HG03460 (cell line): ENCODE measurements around the gene SULT6B1.
A peak's percentile ranks its signal among the peaks of the same experiment; 100 is the strongest.
"Not testable (repeated sequence)": the region's sequence is repeated elsewhere in the genome, so short reads cannot be mapped to it uniquely, and the experiment has no call there.

Experiments
- ATAC-seq: cut with Tn5 transposase; IDR thresholded peaks from one replicate; pipeline ENCODE4 v1.9.1; 2021; ENCODE audit not compliant: unreplicated experiment

SULT6B1 gene

GRCh38 chr2:37188570-37188969 is at the start of gene SULT6B1:
Gene SULT6B1 (minus strand): TSS chr2:37188670. CDS start chr2:37188640, 30 bp downstream.
- no peak for ATAC-seq

GRCh38 chr2:37232131-37232933 is 43.9 kb upstream of the SULT6B1 start:
- peak; percentile 6 for ATAC-seq

- ATAC-seq: peak; percentile 94
Observed at GRCh38 chr2:37231241-37232130, 43.0 kb upstream of the SULT6B1 start, which contains the start of the genes CEBPZ and NDUFAF7. Gene CEBPZ (minus strand): TSS chr2:37231596. CDS start chr2:37231567, 29 bp downstream. Gene NDUFAF7 (plus strand): TSS chr2:37231658. CDS start chr2:37231706, 48 bp downstream.

- no peak for ATAC-seq
Observed at GRCh38 chr2:37230581-37230980, 42.1 kb upstream of the SULT6B1 start.

GRCh38 chr2:37228788-37229187 is 40.3 kb upstream of the SULT6B1 start:
- no peak for ATAC-seq

- ATAC-seq: no peak
Observed at GRCh38 chr2:37226863-37227262, 38.4 kb upstream of the SULT6B1 start.

- not testable (repeated sequence) for ATAC-seq
Observed at GRCh38 chr2:37225129-37225528, 36.7 kb upstream of the SULT6B1 start.

- no peak for ATAC-seq
Observed at GRCh38 chr2:37224063-37224462, 35.6 kb upstream of the SULT6B1 start.

GRCh38 chr2:37223131-37223530 is 34.7 kb upstream of the SULT6B1 start:
- ATAC-seq: no peak

GRCh38 chr2:37219046-37219445 is 30.6 kb upstream of the SULT6B1 start:
- ATAC-seq: no peak

- ATAC-seq: no peak
Observed at GRCh38 chr2:37215250-37215649, 26.8 kb upstream of the SULT6B1 start.

- no peak for ATAC-seq
Observed at GRCh38 chr2:37211939-37212338, 23.5 kb upstream of the SULT6B1 start.

- ATAC-seq: no peak
Observed at GRCh38 chr2:37211212-37211611, 22.7 kb upstream of the SULT6B1 start.

- ATAC-seq: not testable (repeated sequence)
Observed at GRCh38 chr2:37206760-37207159, 18.3 kb upstream of the SULT6B1 start.

GRCh38 chr2:37205689-37206341 is 17.3 kb upstream of the SULT6B1 start:
- ATAC-seq: no peak

- not testable (repeated sequence) for ATAC-seq
Observed at GRCh38 chr2:37205071-37205661, 16.7 kb upstream of the SULT6B1 start.

- no peak for ATAC-seq
Observed at GRCh38 chr2:37203708-37204107, 15.2 kb upstream of the SULT6B1 start.

GRCh38 chr2:37201766-37202165 is 13.3 kb upstream of the SULT6B1 start:
- no peak for ATAC-seq

GRCh38 chr2:37201208-37201607 is 12.7 kb upstream of the SULT6B1 start:
- ATAC-seq: no peak

GRCh38 chr2:37198681-37199065 is 10.2 kb upstream of the SULT6B1 start:
- no peak for ATAC-seq
